Measurements from ENCODE around the gene KIF5A. TPM values are rescaled to one million over a fixed set of nuclear protein-coding genes. Genes with fewer than 3 reads are reported as not detected.

Gene KIF5A
- total RNA-seq, 1 donor from 2014 or later, result 0.43 TPM

DNA sequence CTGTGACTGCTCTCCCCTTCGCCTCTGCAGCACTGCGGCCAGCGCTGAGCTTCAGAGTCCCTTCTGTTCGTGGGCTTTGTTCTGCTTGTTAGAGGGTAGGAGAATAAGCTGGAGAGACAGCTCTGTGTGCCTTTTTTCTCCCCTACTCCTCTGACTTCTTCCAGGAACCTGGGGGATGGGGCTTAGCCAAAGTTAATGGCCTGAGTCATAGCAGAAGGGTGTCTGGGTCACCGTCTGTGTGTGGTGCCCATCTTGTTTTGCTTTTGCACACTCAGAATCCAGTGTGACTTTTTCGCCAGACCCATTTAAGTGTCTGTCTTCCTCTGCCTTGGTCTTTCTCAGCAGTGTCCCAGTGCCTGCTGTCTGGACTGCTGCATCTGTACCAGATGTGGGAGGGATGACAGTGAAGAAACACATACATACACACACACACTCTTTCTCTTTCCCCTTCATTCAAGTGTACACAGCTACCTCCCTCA, 3.0 kb downstream of the KIF5A start:
- H3K27me3 Mint-ChIP-seq (ENCODE audit: unreplicated experiment), result peaks cover 57% of the 10 kb centered on the region
- H3K27ac Mint-ChIP-seq (ENCODE audit: unreplicated experiment), result no peak overlapping the region
- TF ChIP-seq, protein P1, sequence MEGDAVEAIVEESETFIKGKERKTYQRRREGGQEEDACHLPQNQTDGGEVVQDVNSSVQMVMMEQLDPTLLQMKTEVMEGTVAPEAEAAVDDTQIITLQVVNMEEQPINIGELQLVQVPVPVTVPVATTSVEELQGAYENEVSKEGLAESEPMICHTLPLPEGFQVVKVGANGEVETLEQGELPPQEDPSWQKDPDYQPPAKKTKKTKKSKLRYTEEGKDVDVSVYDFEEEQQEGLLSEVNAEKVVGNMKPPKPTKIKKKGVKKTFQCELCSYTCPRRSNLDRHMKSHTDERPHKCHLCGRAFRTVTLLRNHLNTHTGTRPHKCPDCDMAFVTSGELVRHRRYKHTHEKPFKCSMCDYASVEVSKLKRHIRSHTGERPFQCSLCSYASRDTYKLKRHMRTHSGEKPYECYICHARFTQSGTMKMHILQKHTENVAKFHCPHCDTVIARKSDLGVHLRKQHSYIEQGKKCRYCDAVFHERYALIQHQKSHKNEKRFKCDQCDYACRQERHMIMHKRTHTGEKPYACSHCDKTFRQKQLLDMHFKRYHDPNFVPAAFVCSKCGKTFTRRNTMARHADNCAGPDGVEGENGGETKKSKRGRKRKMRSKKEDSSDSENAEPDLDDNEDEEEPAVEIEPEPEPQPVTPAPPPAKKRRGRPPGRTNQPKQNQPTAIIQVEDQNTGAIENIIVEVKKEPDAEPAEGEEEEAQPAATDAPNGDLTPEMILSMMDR (IDR thresholded peaks at IDR 0.05), result no peak
- no peaks in the 10 kb centered on the region for H3K9me3 Mint-ChIP-seq (ENCODE audit: unreplicated experiment)
- DNase-seq (ENCODE audit: extremely low spot score, unreplicated experiment), result no peak
- peaks cover 14% of the 10 kb centered on the region for H3K4me1 Mint-ChIP-seq (ENCODE audit: unreplicated experiment)
- H3K36me3 Mint-ChIP-seq (ENCODE audit: unreplicated experiment), result peaks cover 3% of the 10 kb centered on the region
- no peak overlapping the region for H3K4me3 Mint-ChIP-seq (ENCODE audit: unreplicated experiment)

DNA sequence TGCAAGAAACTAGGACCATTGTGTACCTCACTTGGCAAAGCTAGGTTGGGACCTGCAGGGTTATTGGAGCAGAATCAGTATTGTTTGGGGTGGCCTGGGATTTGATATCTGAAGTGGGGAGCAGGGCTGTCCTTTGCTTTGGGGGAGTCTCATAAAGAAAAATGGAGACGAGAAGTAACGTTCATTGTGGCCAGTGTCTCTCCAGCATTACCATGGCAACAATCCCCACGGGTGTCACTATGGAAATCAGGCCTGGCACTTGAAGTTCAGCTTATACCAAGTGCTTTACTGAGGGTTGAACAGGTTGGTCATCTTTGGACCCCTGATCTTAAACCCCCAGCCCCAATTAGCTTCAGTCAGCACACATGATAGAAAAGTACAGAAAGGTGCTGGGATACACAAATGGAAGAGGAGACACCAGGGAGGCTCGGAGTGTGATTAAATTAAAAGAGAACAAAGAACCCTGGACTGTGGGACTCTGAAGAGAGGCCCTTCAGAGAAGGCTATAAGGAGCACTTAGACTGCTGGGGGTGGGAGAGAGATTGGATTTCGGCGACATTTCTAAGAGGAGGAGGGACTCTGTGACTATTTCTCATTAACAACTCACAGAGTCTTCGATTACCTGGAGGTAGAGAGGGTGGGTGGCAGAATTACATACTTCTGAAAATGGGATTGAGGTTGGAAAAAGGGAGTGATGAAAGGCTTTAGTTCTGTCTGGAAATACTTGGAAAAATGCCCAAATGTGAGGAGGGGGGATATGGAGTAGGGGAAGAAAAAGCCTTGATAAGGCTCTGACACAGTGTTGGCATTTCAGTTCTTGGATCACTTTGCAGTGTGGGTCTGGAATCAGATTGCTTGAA, 3.7 kb downstream of the KIF5A start:
- H3K36me3 Mint-ChIP-seq (ENCODE audit: unreplicated experiment), result peaks cover 3% of the 10 kb centered on the region
- no peak overlapping the region for H3K27ac Mint-ChIP-seq (ENCODE audit: unreplicated experiment)
- H3K4me3 Mint-ChIP-seq (ENCODE audit: unreplicated experiment), result no peak overlapping the region

DNA sequence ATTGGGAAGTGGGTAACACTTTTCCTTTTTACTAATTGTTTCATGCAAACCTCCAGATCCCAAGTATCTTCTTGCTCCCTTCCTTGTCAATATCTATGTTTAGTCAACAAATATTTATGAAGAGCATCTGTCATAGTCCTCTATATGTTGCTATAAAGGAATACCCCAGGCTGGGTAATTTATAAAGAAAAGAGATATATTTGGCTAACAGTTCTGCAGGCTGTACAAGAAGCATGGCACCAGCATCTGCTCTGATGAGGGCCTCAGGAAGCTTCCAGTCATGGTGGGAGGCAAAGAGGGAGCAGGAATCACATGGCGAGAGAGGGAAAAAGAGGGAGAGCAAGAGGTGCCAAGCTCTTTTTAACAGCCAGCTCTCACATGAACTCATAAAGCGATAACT, 4.6 kb downstream of the KIF5A start:
- Mint-ChIP-seq H3K27me3 (ENCODE audit: unreplicated experiment) (peaks cover 42% of the 10 kb centered on the region), H3K27ac (ENCODE audit: unreplicated experiment) (no peak overlapping the region), H3K4me1 (ENCODE audit: unreplicated experiment) (peaks cover 10% of the 10 kb centered on the region)

More for the DNA sequence above, 3.7 kb downstream of the KIF5A start:
- TF ChIP-seq, protein P1 (IDR thresholded peaks at IDR 0.05), result no peak
- no peak for DNase-seq (ENCODE audit: extremely low spot score, unreplicated experiment)
- Mint-ChIP-seq H3K9me3 (ENCODE audit: unreplicated experiment) (no peaks in the 10 kb centered on the region), H3K27me3 (ENCODE audit: unreplicated experiment) (peaks cover 51% of the 10 kb centered on the region), H3K4me1 (ENCODE audit: unreplicated experiment) (peaks cover 14% of the 10 kb centered on the region)

DNA sequence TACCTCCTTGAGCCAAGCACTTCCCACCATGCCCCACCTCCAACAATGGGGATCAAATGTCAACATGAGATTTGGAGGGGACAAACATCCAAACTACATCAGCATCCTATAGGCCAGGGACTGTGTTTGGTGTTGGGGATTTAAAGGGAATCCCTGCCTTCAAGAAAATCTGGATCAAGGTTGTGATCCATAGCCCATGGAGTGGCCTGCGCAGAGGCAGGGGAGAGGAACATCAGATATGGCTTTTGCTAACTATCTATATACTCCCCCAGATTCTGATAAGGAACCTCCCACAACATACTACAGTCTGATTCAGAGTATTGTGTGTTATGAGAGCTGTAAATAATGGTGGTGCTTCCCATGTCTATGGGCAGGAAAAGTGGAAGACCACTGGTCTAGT, 5.1 kb downstream of the KIF5A start:
- peaks cover 9% of the 10 kb centered on the region for H3K4me1 Mint-ChIP-seq (ENCODE audit: unreplicated experiment)
- TF ChIP-seq, protein P1 (IDR thresholded peaks at IDR 0.05), result no peak
- H3K36me3 Mint-ChIP-seq (ENCODE audit: unreplicated experiment), result peaks cover 3% of the 10 kb centered on the region
- peaks cover 41% of the 10 kb centered on the region for H3K27me3 Mint-ChIP-seq (ENCODE audit: unreplicated experiment)
- H3K9me3 Mint-ChIP-seq (ENCODE audit: unreplicated experiment), result no peaks in the 10 kb centered on the region
- H3K4me3 Mint-ChIP-seq (ENCODE audit: unreplicated experiment), result no peak overlapping the region
- no peak for DNase-seq (ENCODE audit: extremely low spot score, unreplicated experiment)
- H3K27ac Mint-ChIP-seq (ENCODE audit: unreplicated experiment), result no peak overlapping the region

More for the DNA sequence above, 4.6 kb downstream of the KIF5A start:
- DNase-seq (ENCODE audit: extremely low spot score, unreplicated experiment), result no peak
- TF ChIP-seq, protein P1 (IDR thresholded peaks at IDR 0.05), result no peak
- Mint-ChIP-seq H3K9me3 (ENCODE audit: unreplicated experiment) (no peaks in the 10 kb centered on the region), H3K36me3 (ENCODE audit: unreplicated experiment) (peaks cover 3% of the 10 kb centered on the region), H3K4me3 (ENCODE audit: unreplicated experiment) (no peak overlapping the region)

DNA sequence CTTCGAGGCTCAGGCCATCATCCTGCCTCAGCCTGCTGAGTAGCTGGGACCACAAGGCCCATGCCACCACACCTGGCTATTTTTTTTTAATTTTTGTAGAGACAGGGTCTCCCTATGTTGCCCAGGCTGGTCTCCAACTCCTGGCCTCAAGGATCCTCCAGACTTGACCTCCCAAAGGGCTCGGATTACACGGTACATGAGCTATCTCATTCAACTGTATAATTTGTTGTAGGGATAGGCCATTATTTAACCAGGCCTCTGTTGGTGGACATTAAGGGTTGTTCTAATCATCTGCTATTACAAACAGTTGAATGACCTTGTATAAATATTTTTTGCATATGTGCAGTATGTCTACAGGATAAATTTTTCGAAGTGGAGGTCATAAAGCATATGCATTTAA, 9.0 kb downstream of the KIF5A start:
- Mint-ChIP-seq H3K36me3 (ENCODE audit: unreplicated experiment) (peaks cover 2% of the 10 kb centered on the region), H3K4me3 (ENCODE audit: unreplicated experiment) (no peak overlapping the region), H3K27me3 (ENCODE audit: unreplicated experiment) (peaks cover 48% of the 10 kb centered on the region), H3K9me3 (ENCODE audit: unreplicated experiment) (no peaks in the 10 kb centered on the region), H3K27ac (ENCODE audit: unreplicated experiment) (no peak overlapping the region), H3K4me1 (ENCODE audit: unreplicated experiment) (no peaks in the 10 kb centered on the region)
- TF ChIP-seq, protein P1 (IDR thresholded peaks at IDR 0.05), result no peak
- DNase-seq (ENCODE audit: extremely low spot score, unreplicated experiment), result no peak

Measured in osteocyte (in vitro differentiated cells).